ENCODE measurements around the gene NEURL2.
"Not testable (repeated sequence)": the region's sequence is repeated elsewhere in the genome, so short reads cannot be mapped to it uniquely, and the experiment has no call there.

Gene NEURL2

GRCh38 chr20:45919542-45920399 is 28.8 kb upstream of the NEURL2 start:
- no peak for DNase-seq

- DNase-seq, result no peak
These were observed 27.9 kb upstream of the NEURL2 start for GRCh38 chr20:45918779-45919537.

- no peak for DNase-seq
These were observed 27.3 kb upstream of the NEURL2 start for GRCh38 chr20:45918182-45918737.

- no peak for DNase-seq
These were observed 26.8 kb upstream of the NEURL2 start for GRCh38 chr20:45917790-45918141.

GRCh38 chr20:45913116-45913515 is 22.1 kb upstream of the NEURL2 start:
- DNase-seq, result no peak

GRCh38 chr20:45912344-45912682 is 21.3 kb upstream of the NEURL2 start:
- no peak for DNase-seq

GRCh38 chr20:45911486-45912343 is 20.7 kb upstream of the NEURL2 start, which contains the start of gene PLTP:
PLTP (minus strand) TSS chr20:45912155; CDS start chr20:45911452, 703 bp downstream.
- no peak for DNase-seq

- DNase-seq, result no peak
These were observed 19.9 kb upstream of the NEURL2 start for GRCh38 chr20:45910670-45911485.

GRCh38 chr20:45909817-45910669 is 19.0 kb upstream of the NEURL2 start:
- no peak for DNase-seq

GRCh38 chr20:45909336-45909808 is 18.4 kb upstream of the NEURL2 start:
- no peak for DNase-seq

- DNase-seq, result no peak
These were observed 17.1 kb upstream of the NEURL2 start for GRCh38 chr20:45908084-45908483.

GRCh38 chr20:45907219-45907948 is 16.4 kb upstream of the NEURL2 start:
- no peak for DNase-seq

GRCh38 chr20:45905505-45906079 is 14.6 kb upstream of the NEURL2 start:
- no peak for DNase-seq

- DNase-seq, result no peak
These were observed 13.8 kb upstream of the NEURL2 start for GRCh38 chr20:45904583-45905504.

GRCh38 chr20:45902199-45902701 is 11.2 kb upstream of the NEURL2 start:
- DNase-seq, result no peak

GRCh38 chr20:45901332-45901731 is 10.3 kb upstream of the NEURL2 start:
- not testable (repeated sequence) for DNase-seq

- no peak for DNase-seq
These were observed 8.2 kb upstream of the NEURL2 start for GRCh38 chr20:45899046-45899835.

- DNase-seq, result no peak
These were observed 7.3 kb upstream of the NEURL2 start for GRCh38 chr20:45898285-45898684.
